ENCODE results near the gene ETV2. TPM values are rescaled to one million over a fixed set of nuclear protein-coding genes. Genes with fewer than 3 reads are reported as not detected.

Gene ETV2
- total RNA-seq, 1 experiment from 2014 or later: 0.50 TPM

Other genes with a start within 250 kb of the ETV2 start
- gene FFAR2, start 193.5 kb upstream of the ETV2 start, total RNA-seq (2014; rRNA removed; shearing (Covaris generic)): not detected in 2 replicates
- gene KRTDAP, start 151.3 kb upstream of the ETV2 start, total RNA-seq (2014; rRNA removed; shearing (Covaris generic)): not detected in 2 replicates
- gene DMKN, start 128.1 kb upstream of the ETV2 start, total RNA-seq (2014; rRNA removed; shearing (Covaris generic)): 34.4 and 53.0 TPM in 2 replicates
- gene SBSN, start 113.4 kb upstream of the ETV2 start, total RNA-seq (2014; rRNA removed; shearing (Covaris generic)): 3.0 and 14.9 TPM in 2 replicates
- not detected in 2 replicates for gene GAPDHS, start 108.3 kb upstream of the ETV2 start, total RNA-seq (2014; rRNA removed; shearing (Covaris generic))
- 162 and 178 TPM in 2 replicates for gene TMEM147, start 96.1 kb upstream of the ETV2 start, total RNA-seq (2014; rRNA removed; shearing (Covaris generic))
- gene ATP4A, start 78.1 kb upstream of the ETV2 start, total RNA-seq (2014; rRNA removed; shearing (Covaris generic)): not detected in 2 replicates
- not detected in 2 replicates for gene PMIS2, start 55.6 kb upstream of the ETV2 start, total RNA-seq (2014; rRNA removed; shearing (Covaris generic))
- gene HAUS5, start 29.0 kb upstream of the ETV2 start, total RNA-seq (2014; rRNA removed; shearing (Covaris generic)): 19.7 and 21.1 TPM in 2 replicates
- gene RBM42, start 12.7 kb upstream of the ETV2 start, total RNA-seq (2014; rRNA removed; shearing (Covaris generic)): 71.9 and 93.9 TPM in 2 replicates
- 551 and 688 TPM in 2 replicates for gene COX6B1, start 6.6 kb downstream of the ETV2 start, total RNA-seq (2014; rRNA removed; shearing (Covaris generic))
- not detected in 2 replicates for gene UPK1A, start 24.8 kb downstream of the ETV2 start, total RNA-seq (2014; rRNA removed; shearing (Covaris generic))
- gene ZBTB32, start 62.8 kb downstream of the ETV2 start, total RNA-seq (2014; rRNA removed; shearing (Covaris generic)): not detected in 2 replicates
- gene KMT2B, start 76.3 kb downstream of the ETV2 start, total RNA-seq (2014; rRNA removed; shearing (Covaris generic)): 7.7 and 10.9 TPM in 2 replicates
- 2.9 and 11.1 TPM in 2 replicates for gene IGFLR1, start 100.7 kb downstream of the ETV2 start, total RNA-seq (2014; rRNA removed; shearing (Covaris generic))
- 8.4 and 13.3 TPM in 2 replicates for gene U2AF1L4, start 103.7 kb downstream of the ETV2 start, total RNA-seq (2014; rRNA removed; shearing (Covaris generic))
- 48.5 and 50.6 TPM in 2 replicates for gene PSENEN, start 103.9 kb downstream of the ETV2 start, total RNA-seq (2014; rRNA removed; shearing (Covaris generic))
- 4.5 and 5.4 TPM in 2 replicates for gene LIN37, start 106.8 kb downstream of the ETV2 start, total RNA-seq (2014; rRNA removed; shearing (Covaris generic))
- gene HSPB6, start 115.3 kb downstream of the ETV2 start, total RNA-seq (2014; rRNA removed; shearing (Covaris generic)): 0.17 TPM in 1 of 2 replicates, not detected in the other
- 8.6 and 10.8 TPM in 2 replicates for gene PROSER3, start 116.4 kb downstream of the ETV2 start, total RNA-seq (2014; rRNA removed; shearing (Covaris generic))
- gene ARHGAP33, start 133.8 kb downstream of the ETV2 start, total RNA-seq (2014; rRNA removed; shearing (Covaris generic)): 1.3 and 1.8 TPM in 2 replicates
- gene PRODH2, start 171.1 kb downstream of the ETV2 start, total RNA-seq (2014; rRNA removed; shearing (Covaris generic)): not detected in 2 replicates
- not detected in 2 replicates for gene NPHS1, start 210.8 kb downstream of the ETV2 start, total RNA-seq (2014; rRNA removed; shearing (Covaris generic))
- not detected in 2 replicates for gene KIRREL2, start 215.2 kb downstream of the ETV2 start, total RNA-seq (2014; rRNA removed; shearing (Covaris generic))
- 1.6 and 6.6 TPM in 2 replicates for gene APLP1, start 226.8 kb downstream of the ETV2 start, total RNA-seq (2014; rRNA removed; shearing (Covaris generic))